Endodermal cell (in vitro differentiated cells): Measurements from ENCODE around the gene ERP44. TPM values are rescaled to one million over a fixed set of nuclear protein-coding genes. Genes with fewer than 3 reads are reported as not detected.

Source experiments
- DNase-seq: peaks from one replicate; pipeline ENCODE4 v3.0.0-alpha.2; 2017
- H3K27ac ChIP-seq: 2 replicates; pipeline ENCODE4 v1.5.1; 2013; ENCODE audit warnings: mild to moderate bottlenecking, low read depth, low read length, moderate library complexity
- H3K27me3 ChIP-seq: 2 replicates; pipeline ENCODE4 v1.6.1; 2013; ENCODE audit warnings: mild to moderate bottlenecking, low read length, moderate library complexity; ENCODE audit not compliant: insufficient read depth, control insufficient read depth, poor library complexity, severe bottlenecking
- H3K36me3 ChIP-seq: 2 replicates; pipeline ENCODE4 v1.7.0; 2013; ENCODE audit warnings: mild to moderate bottlenecking, low read length, moderate library complexity; ENCODE audit not compliant: control insufficient read depth, insufficient read depth
- H3K4me1 ChIP-seq: one replicate; pipeline ENCODE4 v1.7.0; 2013; ENCODE audit warnings: low read length; ENCODE audit not compliant: control insufficient read depth, insufficient read depth
- H3K4me3 ChIP-seq: 2 replicates; pipeline ENCODE4 v1.5.1; 2013; ENCODE audit warnings: mild to moderate bottlenecking, low read length, moderate library complexity
- H3K9ac ChIP-seq: 2 replicates; pipeline ENCODE4 v1.6.1; 2013; ENCODE audit warnings: mild to moderate bottlenecking, low read length, moderate library complexity; ENCODE audit not compliant: poor library complexity, severe bottlenecking; ENCODE audit errors: extremely low read depth
- H3K9me3 ChIP-seq: 2 replicates; pipeline ENCODE4 v1.6.1; 2013; ENCODE audit warnings: mild to moderate bottlenecking, low read length, moderate library complexity; ENCODE audit not compliant: control insufficient read depth
- H3K27ac Mint-ChIP-seq: 2 replicates; pipeline ENCODE4 v1.8.0; 2020; ENCODE audit warnings: mixed read lengths
- H3K27me3 Mint-ChIP-seq: 2 replicates; pipeline ENCODE4 v1.8.0; 2021; ENCODE audit warnings: mild to moderate bottlenecking, mixed read lengths; ENCODE audit not compliant: insufficient read depth
- H3K36me3 Mint-ChIP-seq: 2 replicates; pipeline ENCODE4 v1.8.0; 2020; ENCODE audit warnings: low read depth, mixed read lengths
- H3K4me1 Mint-ChIP-seq: 2 replicates; pipeline ENCODE4 v1.8.0; 2020; ENCODE audit warnings: mixed read lengths
- H3K4me3 Mint-ChIP-seq: 2 replicates; pipeline ENCODE4 v1.8.0; 2020; ENCODE audit warnings: mild to moderate bottlenecking, moderate library complexity, mixed read lengths
- H3K9me3 Mint-ChIP-seq: 2 replicates; pipeline ENCODE4 v1.8.0; 2020; ENCODE audit warnings: mild to moderate bottlenecking, mixed read lengths
- CTCF ChIP-seq: fragments of 200-600 bp; sonication (generic); conservative IDR thresholded peaks from 2 replicates; pipeline ENCODE4 v1.5.0; 2021; ENCODE audit warnings: antibody characterized with exemption, mild to moderate bottlenecking
- WGBS, 2 experiments: methylation state at CpG; one replicate each; pipeline versions ENCODE4 v1.1.5 to v1.1.7; 2013; ENCODE audit warnings: missing lambda C conversion rate in 2 of 2, mixed read lengths in 1 of 2; ENCODE audit not compliant: insufficient coverage in 1 of 2, insufficient read length in 1 of 2; 5-methylcytosine and 5-hydroxymethylcytosine counted together
- total RNA-seq, 2 donors: library from RNA; stranded (reverse); fragmentation: NEBNext Ultra II Directional in 1 of 2; extraction: Animal tissue kit (Norgen Biotek cat#: 25700) in 1 of 2; gene quantifications; 2 replicates in 1 of 2; 3 replicates in 1 of 2; pipeline ENCODE4 v1.2.1, GENCODE V29; 2021

Gene ERP44
- total RNA-seq, 2 donors from 2014 or later: 22.4 to 23.4 TPM

GRCh38 chr9:100052375-100052774 is 46.4 kb downstream of the ERP44 start:
- H3K9me3 Mint-ChIP-seq: no peaks in the 10 kb centered on the region
- peaks cover 24% of the 10 kb centered on the region for H3K4me1 Mint-ChIP-seq
- Histone ChIP-seq H3K36me3 (peaks cover 34% of the 10 kb centered on the region), H3K27ac (no peak overlapping the region), H3K9ac (no peak overlapping the region), H3K27me3 (no peaks in the 10 kb centered on the region), H3K4me3 (no peak overlapping the region), H3K4me1 (no peaks in the 10 kb centered on the region), H3K9me3 (no peaks in the 10 kb centered on the region)
- no peak for TF ChIP-seq CTCF
- WGBS, 2 experiments: 94 to 98% methylated on average over 5 to 6 of the region's 6 CpGs
- H3K27ac Mint-ChIP-seq: no peak overlapping the region
- H3K27me3 Mint-ChIP-seq: no peaks in the 10 kb centered on the region
- peaks cover 23% of the 10 kb centered on the region for H3K36me3 Mint-ChIP-seq
- no peak overlapping the region for H3K4me3 Mint-ChIP-seq
- no peak for DNase-seq

GRCh38 chr9:100049551-100049950 is 49.2 kb downstream of the ERP44 start:
- DNase-seq: no peak
- TF ChIP-seq CTCF: no peak
- Mint-ChIP-seq H3K27ac (no peak overlapping the region), H3K9me3 (no peaks in the 10 kb centered on the region), H3K27me3 (no peaks in the 10 kb centered on the region), H3K4me3 (no peak overlapping the region), H3K36me3 (peaks cover 22% of the 10 kb centered on the region), H3K4me1 (peaks cover 7% of the 10 kb centered on the region)
- no peak overlapping the region for H3K9ac ChIP-seq
- no peaks in the 10 kb centered on the region for H3K27me3 ChIP-seq
- H3K9me3 ChIP-seq: no peaks in the 10 kb centered on the region
- no peak overlapping the region for H3K4me3 ChIP-seq
- H3K27ac ChIP-seq: no peak overlapping the region
- WGBS, 2 experiments: 88% methylated on average over 1 of the region's 1 CpG; no CpG with 5 or more reads in 1 of the 2 experiments
- no peaks in the 10 kb centered on the region for H3K4me1 ChIP-seq
- peaks cover 31% of the 10 kb centered on the region for H3K36me3 ChIP-seq

GRCh38 chr9:100038472-100038871 is 60.3 kb downstream of the ERP44 start:
- Mint-ChIP-seq H3K4me1 (no peaks in the 10 kb centered on the region), H3K36me3 (peaks cover 66% of the 10 kb centered on the region), H3K4me3 (no peak overlapping the region), H3K27me3 (no peaks in the 10 kb centered on the region), H3K9me3 (peaks cover 42% of the 10 kb centered on the region), H3K27ac (no peak overlapping the region)
- TF ChIP-seq CTCF: no peak
- Histone ChIP-seq H3K27me3 (no peaks in the 10 kb centered on the region), H3K9ac (no peak overlapping the region), H3K9me3 (peaks cover 34% of the 10 kb centered on the region), H3K36me3 (peaks cover 6% of the 10 kb centered on the region), H3K27ac (no peak overlapping the region), H3K4me3 (no peak overlapping the region), H3K4me1 (no peaks in the 10 kb centered on the region)
- WGBS, 2 experiments: 100% methylated on average over 1 of the region's 1 CpG; no CpG with 5 or more reads in 1 of the 2 experiments
- DNase-seq: no peak
